Stimulated activated CD4-positive, alpha-beta T cell treated with anti-CD3 and anti-CD28 coated beads, Interleukin-2, amount 100 ng/mL, for 48 hours (primary cell): Measurements from ENCODE around the gene CD109.

Experiments used
- DNase-seq, 2 donors: peaks; one replicate each; pipeline ENCODE4 v3.0.0-alpha.2; 2020

The CD109 gene

GRCh38 chr6:73870907-73871306, 174.9 kb downstream of the CD109 start:
- DNase-seq, result no peak

- no peak for DNase-seq
Observed at GRCh38 chr6:73873081-73873480, 177.1 kb downstream of the CD109 start.
